ENCODE measurements around the gene SLC23A1.

Gene SLC23A1

GRCh38 chr5:139406963-139407362 is 23.9 kb upstream of the SLC23A1 start:
- no peak for DNase-seq

- DNase-seq = peak; percentile 59
Observed at GRCh38 chr5:139404484-139404840, 21.4 kb upstream of the SLC23A1 start.

- DNase-seq = peak; percentile 99
Observed at GRCh38 chr5:139403787-139404483, 20.8 kb upstream of the SLC23A1 start, which contains the start of gene SPATA24. TSS of gene SPATA24 (minus strand) at chr5:139404089. CDS start at chr5:139404060, 29 bp downstream.

- DNase-seq = no peak
Observed at GRCh38 chr5:139403418-139403786, 20.3 kb upstream of the SLC23A1 start.

- peak; percentile 64 for DNase-seq
Observed at GRCh38 chr5:139402561-139403158, 19.6 kb upstream of the SLC23A1 start.

GRCh38 chr5:139401546-139401945 is 18.4 kb upstream of the SLC23A1 start:
- no peak for DNase-seq

GRCh38 chr5:139399501-139400121 is 16.5 kb upstream of the SLC23A1 start:
- no peak for DNase-seq

GRCh38 chr5:139397921-139398320 is 14.8 kb upstream of the SLC23A1 start:
- no peak for DNase-seq

- no peak for DNase-seq
Observed at GRCh38 chr5:139396691-139397090, 13.6 kb upstream of the SLC23A1 start.

GRCh38 chr5:139395844-139396640 is 12.9 kb upstream of the SLC23A1 start:
- DNase-seq = no peak

- no peak for DNase-seq
Observed at GRCh38 chr5:139394654-139395566, 11.8 kb upstream of the SLC23A1 start, which contains the start of gene PROB1. TSS of gene PROB1 (minus strand) at chr5:139395104. CDS start at chr5:139395081, 23 bp downstream.

- DNase-seq = no peak
Observed at GRCh38 chr5:139394123-139394653, 11.1 kb upstream of the SLC23A1 start.

- DNase-seq = no peak
Observed at GRCh38 chr5:139393497-139394122, 10.5 kb upstream of the SLC23A1 start.

- peak; percentile 75 for DNase-seq
Observed at GRCh38 chr5:139392678-139393496, 9.8 kb upstream of the SLC23A1 start.

GRCh38 chr5:139392324-139392677 is 9.2 kb upstream of the SLC23A1 start:
- no peak for DNase-seq

- DNase-seq = no peak
Observed at GRCh38 chr5:139391570-139392323, 8.7 kb upstream of the SLC23A1 start.

GRCh38 chr5:139390639-139391569 is 7.8 kb upstream of the SLC23A1 start:
- DNase-seq = no peak
